GM10847 (cell line): ENCODE measurements around the gene LINC00237.

Experiments
- POLR2A ChIP-seq: IDR thresholded peaks from 2 replicates; pipeline ENCODE4 v1.6.1; 2011; ENCODE audit not compliant: insufficient read length; ENCODE audit errors: extremely low read depth

LINC00237 gene

GRCh38 chr20:21089391-21089790 lies 16.8 kb downstream of the LINC00237 start:
- no peak for TF ChIP-seq POLR2A

GRCh38 chr20:21087862-21088540 lies 18.2 kb downstream of the LINC00237 start:
- no peak for TF ChIP-seq POLR2A

- TF ChIP-seq POLR2A, result no peak
Measured at GRCh38 chr20:21083825-21084325, 22.3 kb downstream of the LINC00237 start.

- TF ChIP-seq POLR2A, result no peak
Measured at GRCh38 chr20:21082584-21082983, 23.6 kb downstream of the LINC00237 start.

GRCh38 chr20:21077809-21078345 lies 28.3 kb downstream of the LINC00237 start:
- no peak for TF ChIP-seq POLR2A

GRCh38 chr20:21076073-21076472 lies 30.1 kb downstream of the LINC00237 start:
- TF ChIP-seq POLR2A, result no peak

- TF ChIP-seq POLR2A, result no peak
Measured at GRCh38 chr20:21075471-21075870, 30.7 kb downstream of the LINC00237 start.

- no peak for TF ChIP-seq POLR2A
Measured at GRCh38 chr20:21074605-21075336, 31.4 kb downstream of the LINC00237 start.

GRCh38 chr20:21067255-21067654 lies 38.9 kb downstream of the LINC00237 start:
- TF ChIP-seq POLR2A, result no peak

GRCh38 chr20:21064924-21065323 lies 41.2 kb downstream of the LINC00237 start:
- no peak for TF ChIP-seq POLR2A

- no peak for TF ChIP-seq POLR2A
Measured at GRCh38 chr20:21063276-21063675, 42.9 kb downstream of the LINC00237 start.

GRCh38 chr20:21053002-21053762 lies 53.0 kb downstream of the LINC00237 start:
- TF ChIP-seq POLR2A, result no peak

- TF ChIP-seq POLR2A, result no peak
Measured at GRCh38 chr20:21052686-21053001, 53.5 kb downstream of the LINC00237 start.

- no peak for TF ChIP-seq POLR2A
Measured at GRCh38 chr20:21052241-21052640, 53.9 kb downstream of the LINC00237 start.

GRCh38 chr20:21050710-21051109 lies 55.4 kb downstream of the LINC00237 start:
- TF ChIP-seq POLR2A, result no peak
